Nephron (organoid): ENCODE results near the gene PHACTR4.
"Not testable (repeated sequence)": the region's sequence is repeated elsewhere in the genome, so short reads cannot be mapped to it uniquely, and the experiment has no call there.

Experiments used
- H3K27ac Mint-ChIP-seq, 3 experiments: 2 replicates each; pipeline ENCODE4 v1.8.0; 2020; ENCODE audit warnings: mixed read lengths in 3 of 3, mild to moderate bottlenecking in 2 of 3, moderate library complexity in 1 of 3
- H3K27me3 Mint-ChIP-seq: 2 replicates; pipeline ENCODE4 v1.8.0; 2021; ENCODE audit warnings: low read depth, mild to moderate bottlenecking, moderate library complexity, mixed read lengths
- H3K36me3 Mint-ChIP-seq: 2 replicates; pipeline ENCODE4 v1.8.0; 2020; ENCODE audit warnings: low read depth, mixed read lengths
- H3K4me1 Mint-ChIP-seq: 2 replicates; pipeline ENCODE4 v1.8.0; 2020; ENCODE audit warnings: mixed read lengths
- H3K4me3 Mint-ChIP-seq, 3 experiments: 2 replicates each; pipeline ENCODE4 v1.8.0; 2020; ENCODE audit warnings: mild to moderate bottlenecking in 3 of 3, mixed read lengths in 3 of 3, moderate library complexity in 2 of 3
- H3K9me3 Mint-ChIP-seq: 2 replicates; pipeline ENCODE4 v1.8.0; 2020; ENCODE audit warnings: mixed read lengths
- CTCF ChIP-seq, 3 experiments: fragments of 200-600 bp; sonication (generic); IDR thresholded peaks; one replicate each; pipeline ENCODE4 v1.5.0; 2021; ENCODE audit warnings: antibody characterized with exemption in 3 of 3; ENCODE audit not compliant: unreplicated experiment in 3 of 3

PHACTR4 gene

DNA sequence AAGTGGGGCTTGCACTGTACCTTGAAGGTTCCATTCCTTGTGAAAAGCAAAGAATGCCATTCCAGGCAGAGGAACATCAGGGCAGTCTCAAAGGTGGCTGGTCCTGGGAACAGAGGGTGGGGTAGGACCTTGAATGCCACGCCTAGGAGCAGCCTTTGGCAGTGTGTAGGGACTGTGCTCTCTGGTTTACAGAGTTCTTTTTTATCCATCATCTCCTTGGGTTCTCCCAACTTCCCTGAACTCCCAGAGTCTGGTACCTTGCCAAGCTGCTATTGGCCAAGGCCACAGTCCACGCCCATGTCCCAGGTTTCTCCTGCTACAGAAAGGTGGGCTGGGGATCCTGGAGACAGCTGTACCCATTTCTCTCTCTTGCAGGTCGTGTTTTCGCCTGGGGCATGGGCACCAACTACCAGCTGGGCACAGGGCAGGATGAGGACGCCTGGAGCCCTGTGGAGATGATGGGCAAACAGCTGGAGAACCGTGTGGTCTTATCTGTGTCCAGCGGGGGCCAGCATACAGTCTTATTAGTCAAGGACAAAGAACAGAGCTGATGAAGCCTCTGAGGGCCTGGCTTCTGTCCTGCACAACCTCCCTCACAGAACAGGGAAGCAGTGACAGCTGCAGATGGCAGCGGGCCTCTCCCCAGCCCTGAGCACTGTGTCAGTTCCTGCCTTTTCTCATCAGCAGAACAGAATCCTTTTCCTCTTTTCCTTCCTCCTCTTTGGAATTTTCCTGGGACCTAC lies 168.1 kb downstream of the PHACTR4 start:
- H3K27ac Mint-ChIP-seq, result peak overlapping the region in 2 of 3 experiments; percentile 60 to 69
- peaks cover 8% of the 10 kb centered on the region for H3K4me1 Mint-ChIP-seq
- no peak overlapping the region for H3K4me3 Mint-ChIP-seq
- H3K36me3 Mint-ChIP-seq, result peaks cover 26% of the 10 kb centered on the region
- no peaks in the 10 kb centered on the region for H3K27me3 Mint-ChIP-seq
- no peak for TF ChIP-seq CTCF (IDR thresholded peaks at IDR 0.05; ENCODE audit: unreplicated experiment in 3 of 3)
- no peaks in the 10 kb centered on the region for H3K9me3 Mint-ChIP-seq

GRCh38 chr1:28538286-28538685 lies 168.7 kb downstream of the PHACTR4 start:
- no peak for TF ChIP-seq CTCF (IDR thresholded peaks at IDR 0.05; ENCODE audit: unreplicated experiment in 3 of 3)
- Mint-ChIP-seq H3K27me3 (no peaks in the 10 kb centered on the region), H3K9me3 (no peaks in the 10 kb centered on the region), H3K4me1 (peaks cover 8% of the 10 kb centered on the region), H3K4me3 (no peak overlapping the region), H3K27ac (peak overlapping the region; percentile 34 to 69 (median 60)), H3K36me3 (peaks cover 24% of the 10 kb centered on the region)

- Mint-ChIP-seq H3K4me3 (no peak overlapping the region), H3K9me3 (no peaks in the 10 kb centered on the region), H3K36me3 (peaks cover 16% of the 10 kb centered on the region), H3K4me1 (peaks cover 8% of the 10 kb centered on the region), H3K27ac (no peak overlapping the region), H3K27me3 (no peaks in the 10 kb centered on the region)
- TF ChIP-seq CTCF (IDR thresholded peaks at IDR 0.05; ENCODE audit: unreplicated experiment in 3 of 3), result no peak
Observed at GRCh38 chr1:28540651-28541050, 171.1 kb downstream of the PHACTR4 start.

DNA sequence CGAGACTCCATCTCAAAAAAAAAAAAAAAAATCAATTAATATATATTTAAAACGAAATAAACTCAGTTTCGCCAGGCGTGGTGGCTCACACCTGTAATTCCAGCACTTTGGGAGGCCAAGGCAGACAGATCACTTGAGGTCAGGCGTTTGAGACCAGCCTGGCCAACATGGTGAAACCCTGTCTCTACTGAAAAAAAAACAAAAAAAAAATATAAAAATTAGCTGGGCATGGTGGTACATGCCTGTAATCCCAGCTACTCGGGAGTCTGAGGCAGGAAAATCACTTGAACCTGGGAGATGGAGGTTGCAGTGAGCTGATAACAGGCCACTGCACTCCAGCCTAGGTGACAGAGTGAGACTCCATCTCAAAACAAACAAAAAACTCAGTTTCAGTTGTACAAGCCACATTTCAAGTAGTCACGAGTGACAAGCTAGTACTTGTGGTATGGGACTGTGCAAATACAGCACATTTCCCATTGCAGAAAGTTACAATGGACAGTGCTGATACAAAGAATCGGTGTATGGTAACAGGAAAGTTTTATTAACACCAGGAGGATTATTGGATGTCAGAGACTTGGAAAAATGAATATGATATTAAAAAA lies 172.0 kb downstream of the PHACTR4 start:
- not testable (repeated sequence) for H3K9me3 Mint-ChIP-seq, H3K27ac Mint-ChIP-seq, H3K27me3 Mint-ChIP-seq, H3K4me3 Mint-ChIP-seq, H3K4me1 Mint-ChIP-seq
- peaks cover 10% of the 10 kb centered on the region for H3K36me3 Mint-ChIP-seq

- Mint-ChIP-seq H3K4me3 (no peak overlapping the region), H3K4me1 (no peaks in the 10 kb centered on the region), H3K27me3 (no peaks in the 10 kb centered on the region), H3K36me3 (no peaks in the 10 kb centered on the region), H3K27ac (no peak overlapping the region), H3K9me3 (no peaks in the 10 kb centered on the region)
- TF ChIP-seq CTCF (IDR thresholded peaks at IDR 0.05; ENCODE audit: unreplicated experiment in 3 of 3), result no peak
Observed at GRCh38 chr1:28545246-28545628, 175.7 kb downstream of the PHACTR4 start.

DNA sequence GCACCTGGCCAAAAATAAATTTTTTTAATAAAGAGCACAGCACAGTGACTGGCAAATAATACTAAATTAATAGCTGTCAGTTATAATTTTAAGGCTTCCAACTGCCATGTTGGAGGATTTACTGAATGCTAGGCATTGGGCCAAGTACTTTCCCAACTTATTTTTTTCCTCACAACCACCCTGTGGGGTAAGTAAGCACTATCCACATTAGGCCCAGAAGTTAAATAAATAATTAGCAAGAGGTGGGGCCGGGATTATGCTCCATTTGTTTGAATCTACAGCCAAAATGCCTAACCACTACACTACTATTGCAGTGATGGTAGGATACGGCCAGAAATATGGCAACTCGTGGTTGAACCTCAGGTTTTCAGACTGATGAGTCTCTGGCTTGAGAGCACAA lies 178.8 kb downstream of the PHACTR4 start:
- Mint-ChIP-seq H3K4me1 (peaks cover 7% of the 10 kb centered on the region), H3K27me3 (peaks cover 5% of the 10 kb centered on the region), H3K4me3 (no peak overlapping the region), H3K27ac (no peak overlapping the region), H3K36me3 (no peaks in the 10 kb centered on the region), H3K9me3 (no peaks in the 10 kb centered on the region)
- no peak for TF ChIP-seq CTCF (IDR thresholded peaks at IDR 0.05; ENCODE audit: unreplicated experiment in 3 of 3)
